ENCODE measurements around the gene DCBLD1.

DNA sequence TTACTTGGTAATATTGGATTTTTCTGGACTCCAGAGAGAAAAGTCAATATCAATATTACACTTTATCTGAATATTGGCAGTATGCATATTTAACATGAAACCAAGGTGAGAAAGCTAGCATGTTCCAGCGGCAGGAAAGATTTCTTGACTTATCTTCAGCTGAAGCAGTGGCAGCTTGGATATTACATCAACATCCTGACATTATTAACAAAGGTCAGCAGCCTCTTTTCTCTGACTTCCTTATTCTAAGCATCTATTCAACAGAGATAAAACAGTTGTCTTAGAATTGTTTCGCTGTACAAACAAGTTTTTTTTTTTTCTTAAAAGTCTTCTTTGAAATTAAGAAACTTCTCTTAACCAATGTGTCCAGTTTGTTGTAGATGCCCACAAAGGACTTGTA is 11.8 kb downstream of the DCBLD1 start:
- TF ChIP-seq FOXJ3 (CRISPR knock-in tag; IDR thresholded peaks at IDR 0.05; ENCODE audit: borderline replicate concordance) (no peak), ZNF777 (CRISPR knock-in tag; IDR thresholded peaks at IDR 0.05) (no peak), ZNF703 (CRISPR knock-in tag; IDR thresholded peaks at IDR 0.05; ENCODE audit: borderline replicate concordance) (no peak), ATF7 (IDR thresholded peaks at IDR 0.05) (no peak), ATF7 (CRISPR knock-in tag; IDR thresholded peaks at IDR 0.05) (no peak), NR3C1 (CRISPR knock-in tag; IDR thresholded peaks at IDR 0.05) (no peak)
- TF ChIP-seq, protein P1, sequence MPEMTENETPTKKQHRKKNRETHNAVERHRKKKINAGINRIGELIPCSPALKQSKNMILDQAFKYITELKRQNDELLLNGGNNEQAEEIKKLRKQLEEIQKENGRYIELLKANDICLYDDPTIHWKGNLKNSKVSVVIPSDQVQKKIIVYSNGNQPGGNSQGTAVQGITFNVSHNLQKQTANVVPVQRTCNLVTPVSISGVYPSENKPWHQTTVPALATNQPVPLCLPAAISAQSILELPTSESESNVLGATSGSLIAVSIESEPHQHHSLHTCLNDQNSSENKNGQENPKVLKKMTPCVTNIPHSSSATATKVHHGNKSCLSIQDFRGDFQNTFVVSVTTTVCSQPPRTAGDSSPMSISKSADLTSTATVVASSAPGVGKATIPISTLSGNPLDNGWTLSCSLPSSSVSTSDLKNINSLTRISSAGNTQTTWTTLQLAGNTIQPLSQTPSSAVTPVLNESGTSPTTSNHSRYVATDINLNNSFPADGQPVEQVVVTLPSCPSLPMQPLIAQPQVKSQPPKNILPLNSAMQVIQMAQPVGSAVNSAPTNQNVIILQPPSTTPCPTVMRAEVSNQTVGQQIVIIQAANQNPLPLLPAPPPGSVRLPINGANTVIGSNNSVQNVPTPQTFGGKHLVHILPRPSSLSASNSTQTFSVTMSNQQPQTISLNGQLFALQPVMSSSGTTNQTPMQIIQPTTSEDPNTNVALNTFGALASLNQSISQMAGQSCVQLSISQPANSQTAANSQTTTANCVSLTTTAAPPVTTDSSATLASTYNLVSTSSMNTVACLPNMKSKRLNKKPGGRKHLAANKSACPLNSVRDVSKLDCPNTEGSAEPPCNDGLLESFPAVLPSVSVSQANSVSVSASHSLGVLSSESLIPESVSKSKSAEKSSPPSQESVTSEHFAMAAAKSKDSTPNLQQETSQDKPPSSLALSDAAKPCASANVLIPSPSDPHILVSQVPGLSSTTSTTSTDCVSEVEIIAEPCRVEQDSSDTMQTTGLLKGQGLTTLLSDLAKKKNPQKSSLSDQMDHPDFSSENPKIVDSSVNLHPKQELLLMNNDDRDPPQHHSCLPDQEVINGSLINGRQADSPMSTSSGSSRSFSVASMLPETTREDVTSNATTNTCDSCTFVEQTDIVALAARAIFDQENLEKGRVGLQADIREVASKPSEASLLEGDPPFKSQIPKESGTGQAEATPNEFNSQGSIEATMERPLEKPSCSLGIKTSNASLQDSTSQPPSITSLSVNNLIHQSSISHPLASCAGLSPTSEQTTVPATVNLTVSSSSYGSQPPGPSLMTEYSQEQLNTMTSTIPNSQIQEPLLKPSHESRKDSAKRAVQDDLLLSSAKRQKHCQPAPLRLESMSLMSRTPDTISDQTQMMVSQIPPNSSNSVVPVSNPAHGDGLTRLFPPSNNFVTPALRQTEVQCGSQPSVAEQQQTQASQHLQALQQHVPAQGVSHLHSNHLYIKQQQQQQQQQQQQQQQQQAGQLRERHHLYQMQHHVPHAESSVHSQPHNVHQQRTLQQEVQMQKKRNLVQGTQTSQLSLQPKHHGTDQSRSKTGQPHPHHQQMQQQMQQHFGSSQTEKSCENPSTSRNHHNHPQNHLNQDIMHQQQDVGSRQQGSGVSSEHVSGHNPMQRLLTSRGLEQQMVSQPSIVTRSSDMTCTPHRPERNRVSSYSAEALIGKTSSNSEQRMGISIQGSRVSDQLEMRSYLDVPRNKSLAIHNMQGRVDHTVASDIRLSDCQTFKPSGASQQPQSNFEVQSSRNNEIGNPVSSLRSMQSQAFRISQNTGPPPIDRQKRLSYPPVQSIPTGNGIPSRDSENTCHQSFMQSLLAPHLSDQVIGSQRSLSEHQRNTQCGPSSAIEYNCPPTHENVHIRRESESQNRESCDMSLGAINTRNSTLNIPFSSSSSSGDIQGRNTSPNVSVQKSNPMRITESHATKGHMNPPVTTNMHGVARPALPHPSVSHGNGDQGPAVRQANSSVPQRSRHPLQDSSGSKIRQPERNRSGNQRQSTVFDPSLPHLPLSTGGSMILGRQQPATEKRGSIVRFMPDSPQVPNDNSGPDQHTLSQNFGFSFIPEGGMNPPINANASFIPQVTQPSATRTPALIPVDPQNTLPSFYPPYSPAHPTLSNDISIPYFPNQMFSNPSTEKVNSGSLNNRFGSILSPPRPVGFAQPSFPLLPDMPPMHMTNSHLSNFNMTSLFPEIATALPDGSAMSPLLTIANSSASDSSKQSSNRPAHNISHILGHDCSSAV (CRISPR knock-in tag; IDR thresholded peaks at IDR 0.05; ENCODE audit: borderline replicate concordance) = no peak
- TF ChIP-seq, protein P2, sequence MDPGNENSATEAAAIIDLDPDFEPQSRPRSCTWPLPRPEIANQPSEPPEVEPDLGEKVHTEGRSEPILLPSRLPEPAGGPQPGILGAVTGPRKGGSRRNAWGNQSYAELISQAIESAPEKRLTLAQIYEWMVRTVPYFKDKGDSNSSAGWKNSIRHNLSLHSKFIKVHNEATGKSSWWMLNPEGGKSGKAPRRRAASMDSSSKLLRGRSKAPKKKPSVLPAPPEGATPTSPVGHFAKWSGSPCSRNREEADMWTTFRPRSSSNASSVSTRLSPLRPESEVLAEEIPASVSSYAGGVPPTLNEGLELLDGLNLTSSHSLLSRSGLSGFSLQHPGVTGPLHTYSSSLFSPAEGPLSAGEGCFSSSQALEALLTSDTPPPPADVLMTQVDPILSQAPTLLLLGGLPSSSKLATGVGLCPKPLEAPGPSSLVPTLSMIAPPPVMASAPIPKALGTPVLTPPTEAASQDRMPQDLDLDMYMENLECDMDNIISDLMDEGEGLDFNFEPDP (CRISPR knock-in tag; conservative IDR thresholded peaks at IDR 0.05) = no peak
